GM19467 (cell line): ENCODE results near the gene HPS1.
A peak's percentile ranks its signal among the peaks of the same experiment; 100 is the strongest.

ENCODE experiments used
- ATAC-seq: cut with Tn5 transposase; IDR thresholded peaks from one replicate; pipeline ENCODE4 v1.9.1; 2021; ENCODE audit warnings: mild to moderate bottlenecking, moderate library complexity; ENCODE audit not compliant: unreplicated experiment

Gene HPS1

DNA sequence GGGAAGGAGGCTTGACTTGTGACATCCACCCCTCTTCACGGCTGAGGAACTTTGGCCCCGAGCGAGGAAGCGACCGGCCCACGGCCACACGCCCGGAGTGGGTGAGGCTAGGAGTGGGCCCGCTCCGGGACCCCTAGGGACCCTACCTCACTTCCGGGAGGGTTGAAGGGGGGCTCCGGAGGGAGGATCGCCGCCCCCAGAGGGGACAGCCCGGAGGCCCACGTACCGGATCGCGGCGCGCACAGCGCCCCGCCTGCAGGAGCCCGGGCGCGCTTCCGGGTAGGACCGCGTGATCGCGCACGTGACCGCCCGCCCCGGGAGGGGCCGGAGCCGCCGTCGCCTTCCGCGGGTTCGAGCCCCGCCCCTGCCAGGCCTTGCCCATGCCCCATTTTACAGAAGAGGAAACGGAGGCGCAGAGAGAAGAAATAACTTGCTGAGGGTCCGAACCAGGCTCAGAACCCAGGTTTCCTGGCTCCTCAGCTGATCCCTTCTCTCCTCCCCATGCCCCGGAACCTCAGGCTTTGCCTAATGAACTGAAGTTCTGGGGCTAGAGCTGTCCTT is at the start of gene HPS1:
Gene HPS1 (minus strand): TSS at position 275 of the 561 bp plus-strand sequence. CDS start 3,695 bp downstream, outside the sequence.
- ATAC-seq: peak; percentile 87

DNA sequence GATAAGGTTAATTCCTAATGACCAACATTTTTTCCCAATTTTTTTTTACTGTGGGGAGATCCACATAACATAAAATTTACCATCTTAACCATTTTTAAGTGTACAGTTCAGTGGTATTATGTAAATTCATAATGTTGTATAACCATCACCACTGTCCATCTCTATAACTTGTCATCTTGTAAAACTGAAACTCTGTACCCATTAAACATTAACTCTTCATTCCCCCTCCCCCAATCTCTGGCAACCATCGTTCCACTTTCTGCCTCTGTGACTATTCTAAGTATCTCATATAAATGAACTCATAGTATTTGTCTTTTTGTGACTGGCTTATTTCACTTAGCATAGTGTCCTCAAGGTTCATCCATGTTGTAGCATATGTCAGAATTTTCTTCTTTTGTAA is 46.0 kb upstream of the HPS1 start:
- ATAC-seq: peak; percentile 70

DNA sequence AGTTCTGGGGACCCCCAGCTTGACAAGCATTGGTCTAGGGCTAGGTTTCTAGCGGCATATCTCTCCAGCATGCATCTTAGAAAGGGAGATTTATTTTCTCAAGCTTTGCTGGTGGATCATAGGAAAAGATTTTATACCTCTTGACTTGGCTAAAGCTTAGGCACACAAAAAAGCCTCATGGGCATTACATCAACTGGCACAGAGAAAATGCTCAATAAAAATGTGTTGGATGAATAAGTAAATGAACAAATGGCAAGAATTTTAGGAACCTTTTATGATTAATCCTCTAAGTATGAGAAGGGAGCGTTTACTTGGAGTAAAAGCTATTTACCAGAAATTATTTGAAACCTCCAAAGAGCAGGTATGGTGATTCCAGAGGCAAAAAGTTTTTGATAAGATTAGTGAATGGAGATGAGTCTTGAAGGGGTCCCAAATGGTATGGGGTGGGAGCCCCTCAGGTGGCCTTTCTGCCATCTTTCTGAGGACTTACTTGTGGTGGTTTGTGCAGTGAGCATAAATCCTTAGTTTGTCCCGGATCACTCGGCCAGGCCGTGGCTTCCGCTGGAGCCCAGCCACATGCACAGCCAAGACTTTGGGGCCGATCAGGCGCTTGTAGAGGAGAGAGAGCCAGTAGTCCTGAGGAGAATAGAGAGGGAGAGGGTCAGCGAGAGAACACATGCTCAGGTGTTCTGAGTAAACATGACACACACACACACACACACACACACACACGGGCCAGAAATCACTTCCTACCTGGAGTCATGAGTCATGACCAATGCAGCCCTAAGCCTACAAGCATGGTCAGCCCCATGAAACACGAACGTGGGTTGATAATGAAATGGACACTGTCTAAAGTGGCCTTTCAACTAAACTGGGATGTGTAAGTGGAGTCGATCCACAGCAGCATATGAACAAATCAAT is 43.1 kb upstream of the HPS1 start:
- ATAC-seq: no peak

DNA sequence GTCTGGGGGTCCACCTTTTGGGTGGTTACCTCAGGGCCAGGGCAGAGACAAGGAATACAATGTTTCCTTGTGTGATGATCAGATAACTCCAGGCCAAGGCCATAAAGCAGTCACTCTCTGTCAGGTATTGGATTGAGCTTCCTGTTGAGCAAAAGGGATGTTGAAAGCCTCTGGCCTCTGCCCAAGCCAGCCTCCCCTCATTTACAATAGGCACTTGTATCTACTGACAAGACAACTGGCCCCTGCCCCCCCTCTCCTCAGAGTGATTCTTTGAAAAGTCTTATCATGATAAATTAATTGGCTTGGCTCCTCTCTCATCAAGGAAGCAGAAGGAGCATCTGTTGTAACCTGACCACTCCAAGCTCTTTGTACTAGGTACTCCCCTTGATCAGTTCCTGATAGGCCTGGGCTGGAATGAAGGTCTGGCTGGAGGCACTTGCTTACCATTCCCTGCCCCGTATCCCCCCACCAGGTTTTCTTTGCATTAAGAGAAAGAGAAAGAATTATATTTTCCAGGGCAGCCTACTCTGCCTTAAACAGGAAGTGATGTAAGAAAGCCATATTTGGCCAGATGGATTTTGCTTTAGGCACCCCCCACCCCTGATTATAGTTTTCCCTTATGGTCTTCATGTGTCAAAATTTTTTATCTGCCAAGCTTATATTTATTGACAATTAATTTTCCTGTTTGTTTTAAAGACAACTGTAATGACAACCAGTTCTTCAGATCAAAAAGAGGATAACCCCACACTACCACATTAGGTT is 42.1 kb upstream of the HPS1 start:
- no peak for ATAC-seq

DNA sequence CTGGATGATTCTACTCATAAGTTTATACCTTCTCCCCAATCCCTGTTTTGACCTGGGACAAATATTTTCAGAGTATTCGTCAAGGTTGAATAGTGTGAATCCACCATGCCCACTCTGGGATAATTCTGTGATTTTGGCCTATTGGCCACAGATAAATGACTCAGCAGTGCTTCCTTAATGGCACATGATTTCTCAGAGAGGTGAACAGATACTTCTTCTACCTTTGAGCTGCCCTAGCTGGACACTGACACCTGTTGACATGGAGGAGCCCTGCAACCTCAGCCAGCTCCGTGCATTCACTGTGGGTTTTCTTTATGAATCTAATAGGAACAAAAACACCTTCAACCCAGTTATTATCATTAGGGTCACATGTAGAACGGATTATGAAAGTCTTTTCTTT is 40.9 kb upstream of the HPS1 start:
- ATAC-seq: no peak

DNA sequence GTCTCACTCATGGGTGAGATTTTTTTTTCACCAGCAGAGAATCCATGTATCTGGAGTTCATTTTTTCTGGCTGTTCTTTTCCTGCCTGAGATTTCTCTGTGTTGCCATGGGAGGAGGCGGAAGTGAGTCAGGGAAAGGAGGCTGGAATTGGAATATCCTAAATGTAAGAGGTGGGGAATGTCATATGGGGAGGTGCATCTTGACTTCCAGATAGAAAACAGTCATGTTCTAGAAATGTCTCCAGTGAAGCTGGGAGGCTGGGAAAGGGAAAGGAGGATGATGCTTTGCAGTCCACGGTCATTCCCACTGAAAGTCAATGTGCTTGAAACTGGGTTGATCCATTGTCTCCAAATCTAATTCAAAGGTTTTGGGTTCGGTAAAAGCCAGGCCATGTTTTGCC is 39.7 kb upstream of the HPS1 start:
- ATAC-seq: no peak

DNA sequence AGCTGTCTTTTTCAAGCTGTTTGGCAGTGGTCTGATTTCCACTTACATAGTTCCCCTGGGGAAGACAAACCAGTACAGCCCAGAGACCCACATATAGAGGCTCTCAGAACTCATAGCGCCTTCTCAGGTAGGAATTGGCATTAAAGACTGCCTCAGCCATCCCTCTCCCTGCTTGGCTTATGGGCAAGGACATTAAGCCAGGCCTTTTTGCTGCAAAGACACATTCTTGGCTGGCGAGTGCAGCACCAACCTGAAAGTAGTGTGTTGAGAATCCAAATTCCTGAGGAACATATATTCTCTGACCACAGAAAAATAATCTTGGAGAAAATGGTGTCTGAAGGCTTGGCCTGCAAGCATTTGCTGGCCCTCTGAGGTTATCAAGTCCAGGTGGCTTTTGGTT is 39.2 kb upstream of the HPS1 start:
- ATAC-seq: no peak

DNA sequence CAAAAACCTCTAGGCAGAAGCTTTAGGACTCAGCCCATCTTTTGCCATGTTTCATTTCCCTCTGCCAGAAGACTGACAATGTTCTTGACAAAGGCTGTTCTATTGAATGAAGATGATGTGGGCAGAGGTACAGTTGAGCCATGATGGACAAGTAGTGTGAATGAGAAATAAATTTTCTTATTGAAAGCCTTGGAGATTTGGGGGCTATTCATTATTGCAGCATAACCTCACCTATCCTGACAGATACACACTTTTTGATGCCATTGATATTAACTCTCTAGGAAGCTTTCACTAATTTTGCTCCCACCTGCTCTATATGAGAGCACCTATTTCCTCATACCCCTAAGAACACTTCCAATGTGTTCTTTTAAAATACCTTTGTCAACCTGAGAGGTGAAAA is 36.9 kb upstream of the HPS1 start:
- ATAC-seq: no peak

DNA sequence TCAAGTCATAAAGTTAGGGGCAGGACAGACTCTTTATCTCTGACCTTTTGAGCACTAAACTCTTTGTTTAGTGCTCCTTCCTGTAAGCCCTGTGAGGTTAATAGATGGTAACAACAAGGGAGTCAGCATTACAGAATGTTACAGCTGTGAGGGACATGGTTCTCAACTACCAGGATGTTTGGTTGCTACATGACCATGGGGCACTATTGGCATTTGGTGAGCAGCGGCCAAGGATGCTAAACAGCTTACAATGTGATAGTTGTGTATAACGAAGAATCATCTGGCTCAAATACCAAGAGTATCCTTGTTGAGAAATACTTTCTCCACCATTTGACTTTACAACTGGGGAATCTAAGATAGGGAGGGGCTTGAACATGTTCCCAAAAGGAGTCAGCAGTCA is 35.4 kb upstream of the HPS1 start:
- no peak for ATAC-seq

DNA sequence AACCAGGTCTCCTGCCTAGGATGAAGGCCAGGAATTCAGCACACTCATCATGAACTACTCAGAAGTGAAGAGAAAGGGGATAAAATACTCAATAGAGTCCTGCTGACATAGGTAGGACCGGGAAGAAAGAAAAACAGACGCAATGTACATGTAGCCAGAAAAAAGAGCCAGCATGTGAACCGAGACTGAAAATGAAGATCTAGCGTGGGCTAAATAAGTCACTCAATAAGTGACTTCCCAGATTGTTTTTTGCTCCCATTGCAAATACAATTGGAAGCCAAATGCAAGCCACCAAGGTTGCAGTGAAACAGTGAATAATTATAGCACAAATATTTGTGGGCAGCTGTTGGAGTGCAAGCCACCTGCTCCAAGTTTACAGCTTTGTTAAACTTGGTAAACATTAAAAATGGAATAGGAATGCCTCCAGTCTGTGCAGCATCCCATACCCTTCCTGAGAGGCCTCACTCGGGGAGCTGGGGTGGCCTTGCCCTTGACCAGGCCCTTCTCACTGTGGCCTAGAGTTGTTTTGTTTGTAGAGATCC is 34.7 kb upstream of the HPS1 start:
- no peak for ATAC-seq

DNA sequence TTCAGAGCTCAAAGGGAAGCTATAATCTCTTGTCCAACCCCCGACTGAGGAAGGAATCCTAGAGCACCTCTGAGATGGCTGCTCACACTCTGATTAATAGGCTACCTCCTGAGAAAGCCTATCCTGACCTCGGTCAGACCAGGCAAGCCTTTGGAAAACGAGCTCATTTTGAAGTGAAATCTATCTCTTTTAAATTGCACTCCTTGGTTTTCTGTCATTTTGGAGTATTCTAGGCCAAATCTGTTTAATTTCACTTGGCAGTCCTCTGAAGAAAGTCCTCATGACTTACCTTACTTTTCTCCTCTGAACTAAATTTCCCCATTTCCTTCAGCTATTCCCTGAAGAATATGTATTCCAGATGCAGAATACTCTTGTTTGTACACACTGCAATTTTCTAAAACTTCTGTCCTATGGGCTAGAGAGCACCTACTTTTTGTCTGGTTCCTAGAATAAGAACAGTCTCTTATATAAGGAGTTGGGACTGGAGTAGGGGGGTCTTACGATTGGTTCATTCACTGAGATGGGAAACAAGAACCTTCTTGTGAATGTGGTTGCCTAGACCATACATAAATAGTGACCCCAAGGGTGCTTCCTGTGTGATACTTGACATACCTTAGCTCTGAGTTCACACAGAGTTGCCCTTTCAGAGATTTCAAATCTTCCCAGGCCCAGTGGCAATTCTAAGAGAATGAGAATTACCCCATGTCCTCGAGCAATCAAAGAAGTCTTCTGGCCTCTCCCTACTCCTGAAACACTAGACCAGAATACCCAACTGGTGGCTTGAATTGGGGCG is 31.9 kb upstream of the HPS1 start:
- ATAC-seq: no peak

DNA sequence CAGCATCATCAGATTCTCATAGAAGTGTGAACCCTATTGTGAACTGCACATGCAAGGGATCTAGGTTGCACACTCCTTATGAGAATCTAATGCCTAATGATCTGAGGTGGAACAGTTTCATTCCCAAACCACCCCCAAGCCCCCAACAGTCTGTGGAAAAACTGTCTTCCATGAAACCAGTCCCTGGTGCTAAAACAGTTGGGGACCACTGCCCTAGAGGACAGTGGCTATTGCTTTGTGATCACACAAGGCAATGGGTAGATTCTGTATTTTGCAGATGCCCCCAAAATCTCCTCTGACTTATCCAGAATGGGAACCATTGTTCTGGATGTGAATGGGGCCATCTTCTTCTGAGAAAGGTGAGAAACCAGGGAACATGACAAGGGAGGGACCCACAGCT is 31.1 kb upstream of the HPS1 start:
- no peak for ATAC-seq

DNA sequence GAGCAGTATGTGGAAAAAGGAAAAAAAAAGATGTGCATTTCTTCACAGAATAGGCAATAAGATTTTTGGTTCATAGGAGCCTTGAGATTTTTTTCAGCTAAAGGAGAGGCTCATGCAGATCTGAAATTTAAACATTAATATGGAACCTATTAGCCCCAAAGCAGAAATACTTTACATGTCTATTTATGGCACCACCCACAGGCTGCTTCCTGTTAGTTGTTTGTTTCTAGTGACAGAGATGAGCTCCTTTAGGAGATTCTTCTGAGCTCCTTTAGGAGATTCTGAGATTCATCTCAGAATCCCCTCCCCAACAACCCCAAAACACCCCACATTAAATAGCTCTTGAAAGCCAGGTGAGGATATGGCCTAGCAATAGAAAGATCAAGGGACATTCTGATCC is 27.9 kb upstream of the HPS1 start:
- peak; percentile 65 for ATAC-seq

DNA sequence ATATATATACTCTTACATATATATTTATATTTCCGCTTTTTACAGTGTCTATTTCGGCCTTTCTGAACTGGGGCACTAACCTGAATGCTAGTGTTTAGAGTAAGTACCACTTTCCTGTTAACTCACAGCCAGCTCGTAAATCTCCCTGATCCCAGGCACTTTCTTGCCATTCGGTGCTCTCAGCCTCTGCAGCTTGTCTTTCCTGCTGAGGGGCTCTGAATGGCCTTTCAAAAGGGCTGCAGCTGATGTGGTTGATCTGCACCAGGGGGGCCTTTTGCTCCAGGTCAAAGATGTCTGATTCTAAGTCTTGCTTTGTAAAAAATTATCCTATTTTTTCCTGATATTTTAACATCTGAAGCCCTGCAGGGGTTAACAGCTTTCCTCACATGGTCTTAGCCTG is 25.5 kb upstream of the HPS1 start:
- ATAC-seq: no peak

DNA sequence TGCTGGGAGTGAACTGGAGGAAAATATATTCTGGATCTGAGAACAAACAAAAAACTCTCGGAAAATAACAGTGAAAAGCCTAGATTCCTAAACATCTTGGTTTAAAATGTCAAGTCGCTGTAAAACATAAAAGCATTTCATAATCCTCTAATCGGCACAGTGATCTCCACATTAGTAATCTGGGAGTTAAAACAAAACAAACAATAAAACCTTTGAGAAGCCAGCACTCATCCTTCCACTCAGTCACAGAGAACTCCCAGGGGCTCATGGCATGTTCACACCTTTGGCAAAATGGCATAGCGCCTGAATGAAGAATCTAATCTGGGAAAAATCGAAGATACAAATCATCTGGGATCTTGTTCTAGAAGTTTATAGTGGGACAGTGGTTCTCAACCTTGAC is 24.1 kb upstream of the HPS1 start:
- no peak for ATAC-seq

DNA sequence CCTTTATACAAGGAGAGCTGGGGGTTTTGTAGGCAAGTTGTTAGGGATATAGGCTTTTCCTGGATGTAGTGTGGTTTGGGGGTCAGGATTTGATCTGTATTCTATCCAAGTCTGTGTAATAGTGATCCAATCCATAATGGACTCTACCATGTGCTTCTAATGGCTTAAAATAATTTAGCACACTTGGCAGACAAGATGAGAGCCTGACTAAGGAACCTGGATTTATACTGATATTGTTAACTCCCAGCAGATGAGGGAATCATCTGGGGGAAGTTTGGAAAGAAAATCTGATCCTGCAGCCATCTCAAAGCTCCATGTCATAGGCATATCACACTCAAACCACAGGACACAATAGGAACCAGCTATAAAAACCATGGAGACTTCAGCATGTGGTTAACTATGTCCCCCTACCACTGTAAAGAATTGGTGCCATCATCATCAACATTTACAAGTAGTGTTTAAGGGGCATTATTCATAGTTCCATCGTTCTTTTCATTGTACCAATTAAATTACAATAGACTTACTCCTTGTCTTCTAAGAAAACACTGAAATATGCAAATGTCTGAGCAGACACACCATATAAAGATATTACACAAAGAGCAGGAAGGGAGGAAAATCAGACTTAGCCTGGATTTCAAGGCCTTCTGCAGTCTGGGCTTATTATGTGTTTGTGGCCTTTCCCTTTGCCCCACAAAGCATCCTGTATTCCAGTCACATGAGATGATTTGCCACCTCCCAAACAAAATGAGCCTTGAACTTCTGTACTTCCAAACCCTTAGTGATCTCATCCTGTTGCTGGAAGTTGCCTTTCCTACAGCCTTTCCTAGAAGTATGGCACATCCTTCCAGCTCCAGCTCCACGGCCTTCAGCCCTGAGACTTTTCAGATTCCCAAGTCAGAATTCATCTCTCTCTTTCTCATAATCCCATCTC is 22.5 kb upstream of the HPS1 start:
- no peak for ATAC-seq

DNA sequence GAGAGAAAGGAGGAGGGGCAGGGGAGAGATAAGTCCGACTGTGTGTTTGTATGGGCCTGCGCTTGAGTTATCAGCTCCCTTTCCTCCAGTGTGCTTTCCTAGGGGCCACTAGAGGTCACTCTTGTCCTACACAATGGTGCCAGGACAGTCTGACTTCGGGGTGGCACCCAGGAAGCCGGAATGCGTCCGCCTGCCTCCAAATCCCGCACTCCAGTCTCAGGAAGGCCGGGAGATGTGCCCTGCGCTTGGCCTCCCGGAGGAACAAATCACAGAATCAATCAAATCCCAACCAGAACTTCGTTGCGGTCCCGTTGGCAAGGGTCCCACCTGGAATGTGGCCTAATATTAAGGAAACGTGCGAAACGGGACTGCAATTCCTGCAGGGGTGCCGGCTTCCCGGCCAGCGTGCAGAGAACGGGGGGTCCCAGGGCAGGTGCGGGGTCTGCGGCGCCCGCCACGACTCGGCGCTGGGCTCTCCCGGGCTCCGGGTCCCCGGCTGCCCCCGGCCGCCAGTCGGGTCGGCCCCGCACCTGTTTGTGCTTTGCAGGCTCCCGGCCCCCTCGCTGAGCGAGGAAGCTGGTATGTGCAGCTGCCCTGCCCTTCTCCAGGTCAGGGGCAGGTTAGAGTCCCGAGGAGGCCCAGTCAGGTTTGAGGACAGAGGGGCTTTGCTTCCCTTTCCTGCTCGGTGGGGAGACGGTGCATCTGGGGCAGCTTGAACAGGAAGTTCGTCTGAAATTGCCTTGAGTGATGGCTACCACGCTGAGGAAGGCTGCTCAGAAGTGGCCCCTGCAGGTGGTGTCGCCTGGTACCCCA is 21.0 kb upstream of the HPS1 start:
- peak; percentile 96 for ATAC-seq

DNA sequence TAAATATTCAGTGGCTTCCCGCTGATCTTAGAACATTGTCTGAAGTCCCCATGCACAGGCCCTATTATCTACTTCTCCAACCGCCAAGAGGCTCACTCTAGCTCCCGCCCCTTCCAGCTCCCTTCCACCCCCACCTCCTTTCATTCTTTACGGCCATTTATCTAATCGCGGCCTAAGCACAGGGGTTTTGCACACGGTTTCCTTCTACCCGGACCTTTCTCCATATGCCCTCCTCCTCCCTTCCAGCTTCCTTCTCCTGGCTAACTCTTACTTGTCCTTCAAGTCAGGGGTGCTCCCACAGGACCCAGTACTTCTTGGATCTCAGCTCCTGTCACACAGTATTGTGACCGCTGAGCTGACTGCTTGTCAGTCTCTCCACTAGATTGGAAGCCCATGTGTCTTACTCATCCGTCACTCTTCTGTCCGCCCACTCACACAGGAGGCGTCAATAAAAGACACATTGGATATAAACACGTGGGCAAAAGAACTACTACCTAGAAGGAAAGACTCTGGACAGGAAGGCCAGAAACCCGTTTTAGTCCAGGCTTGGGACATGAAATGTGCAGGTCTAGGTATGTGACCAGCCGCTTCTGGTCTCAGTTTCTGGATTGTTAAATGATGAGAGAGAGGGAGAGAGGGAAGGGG is 20.2 kb upstream of the HPS1 start:
- ATAC-seq: no peak
